ENCODE results near the gene SUCLG2.

SUCLG2 gene

GRCh38 chr3:67463656-67464055, 190.8 kb downstream of the SUCLG2 start:
- TF ChIP-seq CTCF (IDR thresholded peaks at IDR 0.05; ENCODE audit: extremely low read depth, missing control alignments), result no peak
- no peak for DNase-seq (ENCODE audit: low spot score)

- no peak for DNase-seq (ENCODE audit: low spot score)
- no peak for TF ChIP-seq CTCF (IDR thresholded peaks at IDR 0.05; ENCODE audit: extremely low read depth, missing control alignments)
These were observed 192.2 kb downstream of the SUCLG2 start for GRCh38 chr3:67462187-67462586.

- TF ChIP-seq CTCF (IDR thresholded peaks at IDR 0.05; ENCODE audit: extremely low read depth, missing control alignments), result no peak
- DNase-seq (ENCODE audit: low spot score), result no peak
These were observed 192.7 kb downstream of the SUCLG2 start for GRCh38 chr3:67461667-67462142.

- TF ChIP-seq CTCF (IDR thresholded peaks at IDR 0.05; ENCODE audit: extremely low read depth, missing control alignments), result no peak
- no peak for DNase-seq (ENCODE audit: low spot score)
These were observed 193.4 kb downstream of the SUCLG2 start for GRCh38 chr3:67460841-67461510.

GRCh38 chr3:67459796-67460195, 194.6 kb downstream of the SUCLG2 start:
- no peak for TF ChIP-seq CTCF (IDR thresholded peaks at IDR 0.05; ENCODE audit: extremely low read depth, missing control alignments)
- no peak for DNase-seq (ENCODE audit: low spot score)

GRCh38 chr3:67458896-67459530, 195.4 kb downstream of the SUCLG2 start:
- no peak for DNase-seq (ENCODE audit: low spot score)
- TF ChIP-seq CTCF (IDR thresholded peaks at IDR 0.05; ENCODE audit: extremely low read depth, missing control alignments), result no peak

GRCh38 chr3:67458408-67458807, 196.0 kb downstream of the SUCLG2 start:
- TF ChIP-seq CTCF (IDR thresholded peaks at IDR 0.05; ENCODE audit: extremely low read depth, missing control alignments), result no peak
- no peak for DNase-seq (ENCODE audit: low spot score)
